ENCODE results near the gene KCNQ2.

- TF ChIP-seq POLR2A (IDR thresholded peaks at IDR 0.05; ENCODE audit: low read depth, low read length) (no peak), GATAD2B (conservative IDR thresholded peaks at IDR 0.05; ENCODE audit: low read depth) (no peak), POLR2AphosphoS5 (IDR thresholded peaks at IDR 0.05; ENCODE audit: low read length) (no peak)
Observed at GRCh38 chr20:63501818-63502670, 29.6 kb upstream of the KCNQ2 start.
